DOHH2 (cell line): ENCODE results near the gene CDCP1.

ENCODE experiments used
- H3F3A ChIP-seq: fragments of 200-600 bp; sonication (generic), shearing (Covaris generic); 2 replicates; pipeline ENCODE4 v1.6.0; 2016; ENCODE audit warnings: antibody characterized with exemption, mild to moderate bottlenecking; ENCODE audit not compliant: control insufficient read depth, insufficient read depth
- H3K27ac ChIP-seq: fragments of 200-600 bp; sonication (generic); 2 replicates; pipeline ENCODE4 v1.5.1; 2014; ENCODE audit warnings: low read depth, mild to moderate bottlenecking, low read length, moderate library complexity
- H3K27me3 ChIP-seq: fragments of 200-600 bp; sonication (generic); 2 replicates; pipeline ENCODE4 v1.6.1; 2014; ENCODE audit warnings: mild to moderate bottlenecking, low read length, mixed read lengths; ENCODE audit not compliant: control insufficient read depth
- H3K36me3 ChIP-seq: fragments of 200-600 bp; sonication (generic); 2 replicates; pipeline ENCODE4 v1.6.1; 2014; ENCODE audit warnings: mild to moderate bottlenecking, low read length, moderate library complexity, mixed read lengths; ENCODE audit not compliant: control insufficient read depth
- H3K4me1 ChIP-seq: fragments of 200-600 bp; sonication (generic); 2 replicates; pipeline ENCODE4 v1.6.1; 2014; ENCODE audit warnings: mild to moderate bottlenecking, low read length, mixed read lengths; ENCODE audit not compliant: control insufficient read depth
- H3K4me2 ChIP-seq: fragments of 200-600 bp; sonication (generic); 2 replicates; pipeline ENCODE4 v1.6.0; 2014; ENCODE audit warnings: mild to moderate bottlenecking, low read length, moderate library complexity
- H3K4me3 ChIP-seq: fragments of 200-600 bp; sonication (generic); 2 replicates; pipeline ENCODE4 v1.5.1; 2014; ENCODE audit warnings: mild to moderate bottlenecking, low read length, mixed read lengths
- H3K79me2 ChIP-seq: fragments of 200-600 bp; sonication (generic); 2 replicates; pipeline ENCODE4 v1.6.1; 2014; ENCODE audit warnings: mild to moderate bottlenecking, low read length, mixed read lengths; ENCODE audit not compliant: control insufficient read depth
- H3K9me2 ChIP-seq: fragments of 200-600 bp; sonication (generic); replicated peaks from 2 replicates; pipeline ENCODE4 v1.6.1; 2014; ENCODE audit warnings: mild to moderate bottlenecking, low read length, mixed read lengths; ENCODE audit not compliant: control insufficient read depth
- H3K9me3 ChIP-seq: fragments of 200-600 bp; sonication (generic); 2 replicates; pipeline ENCODE4 v1.6.1; 2014; ENCODE audit warnings: antibody characterized with exemption, low read length, mixed read lengths; ENCODE audit not compliant: control insufficient read depth, insufficient read depth
- H4K20me1 ChIP-seq: fragments of 200-600 bp; sonication (generic); 2 replicates; pipeline ENCODE4 v1.6.0; 2014; ENCODE audit warnings: low read depth, mild to moderate bottlenecking, antibody characterized with exemption, low read length, moderate library complexity; ENCODE audit not compliant: control insufficient read depth, insufficient read depth
- EZH2phosphoT487 ChIP-seq: fragments of 200-600 bp; sonication (generic); IDR thresholded peaks from 2 replicates; pipeline ENCODE4 v1.6.1; 2017; ENCODE audit warnings: borderline replicate concordance, mild to moderate bottlenecking, antibody characterized with exemption, low read length, moderate library complexity, mixed read lengths
- TF ChIP-seq, protein P1 (sequence below): fragments of 200-600 bp; sonication (generic); IDR thresholded peaks from one replicate; pipeline ENCODE4 v1.5.1; 2014; ENCODE audit warnings: antibody characterized with exemption, mild to moderate bottlenecking, low read depth, low read length; ENCODE audit not compliant: poor library complexity, severe bottlenecking

The CDCP1 gene

DNA sequence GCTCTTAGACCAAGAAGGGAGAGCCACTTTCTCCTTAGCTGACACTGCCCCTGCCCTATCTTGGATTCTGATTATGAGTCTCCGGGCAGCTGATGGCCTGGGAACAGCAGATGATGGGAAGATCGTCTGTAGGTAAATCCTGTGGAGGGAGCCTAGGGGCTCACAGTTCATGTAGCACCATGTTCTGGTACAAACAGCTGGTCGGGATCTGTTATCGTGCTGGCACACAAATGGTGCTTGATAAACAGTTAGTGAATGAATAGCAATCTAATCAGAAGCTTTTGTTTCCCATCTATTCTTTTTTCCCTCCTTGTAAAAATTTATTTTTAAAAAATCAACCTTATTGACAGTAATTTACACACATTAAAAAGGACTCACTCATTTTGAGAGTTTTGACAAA lies 26.8 kb downstream of the CDCP1 start:
- no peaks in the 10 kb centered on the region for H3K4me1 ChIP-seq
- H3F3A ChIP-seq = no peaks in the 10 kb centered on the region

DNA sequence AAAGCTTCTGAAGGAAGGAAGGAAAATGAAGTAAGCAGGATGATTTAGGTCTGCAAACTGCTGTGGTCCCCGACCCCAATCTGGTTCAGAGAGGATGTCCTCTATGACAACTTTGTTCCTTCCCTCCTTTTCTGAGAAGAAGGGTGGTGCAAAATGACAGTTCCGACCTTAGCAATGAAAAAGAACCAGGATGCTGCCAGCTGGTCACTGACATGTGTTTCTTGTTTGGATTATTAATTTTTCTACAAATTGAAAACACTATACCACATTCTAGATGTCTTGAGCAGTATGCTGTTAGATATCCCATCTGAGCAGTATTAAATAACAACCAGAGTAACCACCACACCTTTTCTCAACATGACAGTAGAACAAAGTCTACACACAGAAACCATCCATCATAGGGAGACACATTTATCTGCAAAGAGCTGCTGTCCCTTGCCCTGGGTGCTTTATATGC lies 27.5 kb downstream of the CDCP1 start:
- TF ChIP-seq, protein P1, sequence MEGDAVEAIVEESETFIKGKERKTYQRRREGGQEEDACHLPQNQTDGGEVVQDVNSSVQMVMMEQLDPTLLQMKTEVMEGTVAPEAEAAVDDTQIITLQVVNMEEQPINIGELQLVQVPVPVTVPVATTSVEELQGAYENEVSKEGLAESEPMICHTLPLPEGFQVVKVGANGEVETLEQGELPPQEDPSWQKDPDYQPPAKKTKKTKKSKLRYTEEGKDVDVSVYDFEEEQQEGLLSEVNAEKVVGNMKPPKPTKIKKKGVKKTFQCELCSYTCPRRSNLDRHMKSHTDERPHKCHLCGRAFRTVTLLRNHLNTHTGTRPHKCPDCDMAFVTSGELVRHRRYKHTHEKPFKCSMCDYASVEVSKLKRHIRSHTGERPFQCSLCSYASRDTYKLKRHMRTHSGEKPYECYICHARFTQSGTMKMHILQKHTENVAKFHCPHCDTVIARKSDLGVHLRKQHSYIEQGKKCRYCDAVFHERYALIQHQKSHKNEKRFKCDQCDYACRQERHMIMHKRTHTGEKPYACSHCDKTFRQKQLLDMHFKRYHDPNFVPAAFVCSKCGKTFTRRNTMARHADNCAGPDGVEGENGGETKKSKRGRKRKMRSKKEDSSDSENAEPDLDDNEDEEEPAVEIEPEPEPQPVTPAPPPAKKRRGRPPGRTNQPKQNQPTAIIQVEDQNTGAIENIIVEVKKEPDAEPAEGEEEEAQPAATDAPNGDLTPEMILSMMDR = no peak
- no peak for TF ChIP-seq EZH2phosphoT487
- Histone ChIP-seq H3K27me3 (peaks cover 20% of the 10 kb centered on the region), H3K27ac (no peak overlapping the region), H4K20me1 (no peaks in the 10 kb centered on the region), H3K36me3 (no peaks in the 10 kb centered on the region), H3K4me2 (no peak overlapping the region), H3K4me3 (no peak overlapping the region), H3K9me3 (no peaks in the 10 kb centered on the region), H3K79me2 (no peaks in the 10 kb centered on the region), H3K9me2 (no peaks in the 10 kb centered on the region), H3F3A (no peaks in the 10 kb centered on the region), H3K4me1 (no peaks in the 10 kb centered on the region)

More for the DNA sequence above, 26.8 kb downstream of the CDCP1 start:
- peaks cover 22% of the 10 kb centered on the region for H3K27me3 ChIP-seq
- H3K9me2 ChIP-seq = no peaks in the 10 kb centered on the region
- no peaks in the 10 kb centered on the region for H3K79me2 ChIP-seq
- H3K4me3 ChIP-seq = no peak overlapping the region
- H3K4me2 ChIP-seq = no peak overlapping the region
- H3K36me3 ChIP-seq = no peaks in the 10 kb centered on the region
- TF ChIP-seq EZH2phosphoT487 = no peak
- TF ChIP-seq, protein P1 = no peak
- H4K20me1 ChIP-seq = no peaks in the 10 kb centered on the region
- H3K9me3 ChIP-seq = no peaks in the 10 kb centered on the region
- H3K27ac ChIP-seq = no peak overlapping the region

- Histone ChIP-seq H3F3A (no peaks in the 10 kb centered on the region), H3K4me2 (no peak overlapping the region), H3K27ac (no peak overlapping the region), H3K4me1 (no peaks in the 10 kb centered on the region), H3K36me3 (no peaks in the 10 kb centered on the region), H4K20me1 (no peaks in the 10 kb centered on the region), H3K9me2 (no peaks in the 10 kb centered on the region), H3K9me3 (no peaks in the 10 kb centered on the region), H3K79me2 (no peaks in the 10 kb centered on the region), H3K27me3 (peaks cover 21% of the 10 kb centered on the region), H3K4me3 (no peak overlapping the region)
- TF ChIP-seq EZH2phosphoT487 = no peak
- TF ChIP-seq, protein P1 = no peak
These were observed 29.8 kb downstream of the CDCP1 start for GRCh38 chr3:45116350-45116749.
